ENCODE data around the gene GLRB.

GLRB gene

DNA sequence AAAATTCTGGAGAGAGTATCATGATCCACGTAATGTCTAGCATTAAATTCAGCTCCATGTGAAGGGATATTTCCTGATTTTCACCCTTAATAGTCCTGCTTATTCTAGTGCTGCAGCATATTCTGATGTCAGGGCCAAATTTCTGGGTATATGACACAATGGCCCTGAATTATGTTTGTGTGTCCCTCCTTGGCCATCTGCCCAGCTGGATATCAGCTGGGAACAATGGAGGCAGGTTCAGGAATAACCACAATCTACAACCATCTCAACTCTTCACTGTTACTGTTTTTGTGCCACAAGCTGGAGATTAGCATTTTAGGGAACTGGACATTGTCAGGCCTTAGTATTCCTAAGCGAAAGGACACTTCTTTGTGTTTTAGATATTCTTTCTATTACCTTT, 3.5 kb downstream of the GLRB start:
- DNase-seq (ENCODE audit: low read depth), result no peak
- H3K4me3 ChIP-seq (ENCODE audit: control insufficient read depth, low read depth, low read length), result no peak overlapping the region
- TF ChIP-seq, protein P1, sequence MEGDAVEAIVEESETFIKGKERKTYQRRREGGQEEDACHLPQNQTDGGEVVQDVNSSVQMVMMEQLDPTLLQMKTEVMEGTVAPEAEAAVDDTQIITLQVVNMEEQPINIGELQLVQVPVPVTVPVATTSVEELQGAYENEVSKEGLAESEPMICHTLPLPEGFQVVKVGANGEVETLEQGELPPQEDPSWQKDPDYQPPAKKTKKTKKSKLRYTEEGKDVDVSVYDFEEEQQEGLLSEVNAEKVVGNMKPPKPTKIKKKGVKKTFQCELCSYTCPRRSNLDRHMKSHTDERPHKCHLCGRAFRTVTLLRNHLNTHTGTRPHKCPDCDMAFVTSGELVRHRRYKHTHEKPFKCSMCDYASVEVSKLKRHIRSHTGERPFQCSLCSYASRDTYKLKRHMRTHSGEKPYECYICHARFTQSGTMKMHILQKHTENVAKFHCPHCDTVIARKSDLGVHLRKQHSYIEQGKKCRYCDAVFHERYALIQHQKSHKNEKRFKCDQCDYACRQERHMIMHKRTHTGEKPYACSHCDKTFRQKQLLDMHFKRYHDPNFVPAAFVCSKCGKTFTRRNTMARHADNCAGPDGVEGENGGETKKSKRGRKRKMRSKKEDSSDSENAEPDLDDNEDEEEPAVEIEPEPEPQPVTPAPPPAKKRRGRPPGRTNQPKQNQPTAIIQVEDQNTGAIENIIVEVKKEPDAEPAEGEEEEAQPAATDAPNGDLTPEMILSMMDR (conservative IDR thresholded peaks at IDR 0.05; ENCODE audit: control insufficient read depth, insufficient read depth, low read depth, low read length), result no peak

DNA sequence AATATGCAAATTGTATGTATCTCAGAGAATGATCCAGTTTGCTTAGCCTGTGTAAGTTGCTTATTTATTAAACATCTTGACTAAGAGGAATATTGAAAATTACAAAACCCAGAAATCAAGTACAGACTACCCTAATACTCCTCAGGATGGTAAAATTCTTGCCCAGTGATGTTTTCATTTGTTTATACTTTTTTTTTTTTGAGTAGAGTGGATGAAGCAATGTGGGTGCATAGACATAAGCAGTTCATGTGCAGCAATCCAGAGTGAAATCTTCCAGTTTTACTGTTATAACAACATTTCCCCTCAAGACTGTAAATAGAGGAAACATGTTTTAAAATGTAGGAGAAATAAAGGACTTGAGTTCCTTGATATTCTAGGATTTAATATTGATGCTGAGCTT, 4.7 kb downstream of the GLRB start:
- H3K4me3 ChIP-seq (ENCODE audit: control insufficient read depth, low read depth, low read length), result no peak overlapping the region
- TF ChIP-seq, protein P1 (conservative IDR thresholded peaks at IDR 0.05; ENCODE audit: control insufficient read depth, insufficient read depth, low read depth, low read length), result no peak

DNA sequence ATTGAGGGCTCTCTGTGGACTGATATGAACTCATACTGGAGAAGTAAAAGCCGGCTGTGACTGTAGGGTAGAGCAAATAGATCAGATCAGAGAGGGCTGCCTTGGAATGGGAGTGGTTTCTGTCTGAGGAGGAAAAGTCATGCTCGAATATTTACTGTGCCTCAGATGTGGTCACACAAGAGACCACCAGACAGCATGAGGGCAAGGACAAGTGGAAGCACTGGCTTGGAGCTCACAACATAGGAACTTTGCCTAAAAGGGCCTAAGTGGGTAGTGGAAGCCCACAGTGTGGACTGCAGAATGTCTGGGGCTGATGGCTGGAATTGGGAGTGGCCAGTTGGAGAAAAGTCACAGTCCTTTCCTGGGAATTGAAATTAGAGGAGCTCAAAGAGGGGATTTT, 19.8 kb downstream of the GLRB start:
- no peak overlapping the region for H3K4me3 ChIP-seq (ENCODE audit: control insufficient read depth, low read depth, low read length)
- TF ChIP-seq, protein P1 (conservative IDR thresholded peaks at IDR 0.05; ENCODE audit: control insufficient read depth, insufficient read depth, low read depth, low read length), result no peak
- no peak for DNase-seq (ENCODE audit: low read depth)

More for the DNA sequence above, 4.7 kb downstream of the GLRB start:
- DNase-seq (ENCODE audit: low read depth), result no peak

DNA sequence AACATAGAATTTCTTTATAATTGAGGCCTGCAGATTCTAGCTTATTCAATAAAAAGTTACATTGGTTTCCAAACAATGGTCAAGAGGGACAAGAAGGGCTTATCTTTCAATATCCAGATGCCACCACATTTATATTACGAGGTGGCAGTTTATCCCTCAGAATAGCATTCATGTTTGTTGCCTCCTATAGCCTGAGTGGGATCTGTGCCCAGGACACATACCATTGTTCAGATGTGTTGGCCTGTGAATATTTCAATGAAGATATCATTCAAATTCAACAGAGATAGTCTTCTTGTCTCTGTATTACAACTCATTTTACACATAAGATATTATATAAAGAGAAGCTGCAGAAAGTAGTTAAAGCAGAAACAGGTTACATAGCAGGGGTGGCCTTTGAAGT, 20.5 kb downstream of the GLRB start:
- no peak for DNase-seq (ENCODE audit: low read depth)
- TF ChIP-seq, protein P1 (conservative IDR thresholded peaks at IDR 0.05; ENCODE audit: control insufficient read depth, insufficient read depth, low read depth, low read length), result no peak
- H3K4me3 ChIP-seq (ENCODE audit: control insufficient read depth, low read depth, low read length), result no peak overlapping the region

DNA sequence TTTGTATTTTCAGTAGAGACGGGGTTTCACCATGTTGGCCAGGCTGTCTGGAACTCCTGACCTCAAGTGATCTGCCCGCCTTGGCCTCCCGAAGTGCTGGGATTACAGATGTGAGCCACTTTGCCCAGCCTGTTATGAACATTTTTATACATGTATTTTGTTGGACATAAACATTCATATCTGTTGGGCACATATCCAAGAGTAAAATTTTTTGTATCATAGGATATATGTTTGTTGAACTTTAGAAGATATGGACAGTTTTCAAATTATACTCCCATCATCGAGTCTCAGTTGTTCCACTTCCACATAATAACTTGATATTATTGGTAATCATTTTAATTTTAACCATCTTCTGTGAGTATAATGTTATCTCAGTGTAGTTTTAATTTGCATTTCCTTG, 23.6 kb downstream of the GLRB start:
- DNase-seq (ENCODE audit: low read depth), result no peak
- TF ChIP-seq, protein P1 (conservative IDR thresholded peaks at IDR 0.05; ENCODE audit: control insufficient read depth, insufficient read depth, low read depth, low read length), result no peak
- no peak overlapping the region for H3K4me3 ChIP-seq (ENCODE audit: control insufficient read depth, low read depth, low read length)

DNA sequence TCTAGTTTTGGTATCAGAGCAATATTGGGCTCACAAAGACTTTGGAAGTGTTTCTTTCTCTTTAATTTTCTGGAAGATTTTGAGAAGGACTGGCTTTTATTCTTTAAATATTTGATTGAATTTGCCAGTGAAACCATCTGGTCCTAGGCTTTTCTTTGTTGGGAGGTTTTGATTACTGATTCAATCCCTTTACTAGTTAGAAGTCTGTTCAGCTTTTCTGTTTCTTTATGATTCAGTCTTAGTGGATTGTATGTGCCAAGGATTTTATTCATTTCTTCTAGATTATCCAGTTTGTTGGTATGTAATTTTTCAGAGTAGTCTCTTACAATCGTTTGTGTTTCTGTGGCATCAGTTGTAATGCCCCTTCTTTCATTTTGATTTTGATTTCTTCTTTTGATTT, 28.6 kb downstream of the GLRB start:
- TF ChIP-seq, protein P1 (conservative IDR thresholded peaks at IDR 0.05; ENCODE audit: control insufficient read depth, insufficient read depth, low read depth, low read length), result no peak
- H3K4me3 ChIP-seq (ENCODE audit: control insufficient read depth, low read depth, low read length), result no peak overlapping the region
- DNase-seq (ENCODE audit: low read depth), result no peak

DNA sequence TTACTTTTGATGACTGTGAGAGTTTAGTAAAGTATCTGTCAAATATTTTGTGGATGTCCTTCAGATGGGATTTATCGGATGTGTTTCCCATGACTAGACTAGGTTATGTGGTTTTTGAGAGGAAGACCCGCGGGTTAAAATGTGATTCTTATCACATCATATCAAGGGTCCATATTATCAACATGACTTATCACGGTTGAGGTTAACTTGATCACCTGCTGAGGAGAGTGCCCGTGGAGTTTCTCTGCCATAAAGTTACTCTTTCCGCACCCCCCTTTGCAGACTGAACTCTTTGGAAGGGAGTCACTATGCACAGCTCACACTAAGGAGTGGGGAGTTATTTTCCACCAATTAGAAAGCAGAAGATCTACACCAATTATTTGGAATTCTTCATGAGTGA, 38.7 kb downstream of the GLRB start:
- DNase-seq (ENCODE audit: low read depth), result no peak
- H3K4me3 ChIP-seq (ENCODE audit: control insufficient read depth, low read depth, low read length), result no peak overlapping the region
- TF ChIP-seq, protein P1 (conservative IDR thresholded peaks at IDR 0.05; ENCODE audit: control insufficient read depth, insufficient read depth, low read depth, low read length), result no peak

Data from fibroblast of mammary gland (primary cell).